HEK293 (cell line): Measurements from ENCODE around the gene CLIC2.
"Not testable (repeated sequence)": the region's sequence is repeated elsewhere in the genome, so short reads cannot be mapped to it uniquely, and the experiment has no call there.

Source experiments
- CTCF ChIA-PET: fragments of 350-600 bp; formaldehyde crosslinking; extraction: SDS; loops from one replicate; lab custom pipeline; 2021; ENCODE audit warnings: antibody characterized with exemption; lab: Yijun Ruan, JAX
- POLR2A ChIA-PET: fragments of 300-600 bp; formaldehyde crosslinking; extraction: SDS; loops from one replicate; lab custom pipeline; 2020; ENCODE audit warnings: antibody characterized with exemption, inconsistent platforms; lab: Yijun Ruan, JAX
- H3K27ac ChIP-seq: fragments of 200-500 bp; sonication (Bioruptor generic); 2 replicates; pipeline ENCODE4 v1.5.1; 2014; ENCODE audit warnings: low read depth, low read length, control low read depth, inconsistent platforms; ENCODE audit errors: extremely low read depth
- H3K36me3 ChIP-seq, 2 experiments: fragments of 200-500 bp in 1 of 2; sonication (Bioruptor generic) in 1 of 2; 1 replicate in 1 of 2; 2 replicates in 1 of 2; pipeline ENCODE4 v1.5.1; 2014 to 2017; ENCODE audit warnings: inconsistent platforms in 2 of 2, low read length in 2 of 2; ENCODE audit not compliant: control insufficient read depth in 2 of 2, insufficient read depth in 1 of 2
- H3K4me1 ChIP-seq: fragments of 200-500 bp; sonication (Bioruptor generic); 2 replicates; pipeline ENCODE4 v1.5.1; 2014; ENCODE audit warnings: mild to moderate bottlenecking, low read length, inconsistent platforms; ENCODE audit not compliant: control insufficient read depth, insufficient read depth
- H3K4me3 ChIP-seq: 2 replicates; pipeline ENCODE4 v1.5.1; 2011; ENCODE audit warnings: low read depth, mild to moderate bottlenecking, control low read depth, low read length, moderate library complexity
- H3K9me3 ChIP-seq: fragments of 200-500 bp; sonication (Bioruptor generic); 2 replicates; pipeline ENCODE4 v1.5.1; 2014; ENCODE audit warnings: low read depth, low read length, inconsistent platforms; ENCODE audit not compliant: control insufficient read depth, insufficient read depth
- KLF16 ChIP-seq: fragments of 450-650 bp; formaldehyde crosslinking; IDR thresholded peaks from 2 replicates; pipeline ENCODE4 v1.5.1; 2017; ENCODE audit warnings: missing biosample characterization, missing genetic modification characterization
- OVOL3 ChIP-seq: fragments of 450-650 bp; formaldehyde crosslinking; IDR thresholded peaks from 2 replicates; pipeline ENCODE4 v1.5.1; 2016; ENCODE audit warnings: missing biosample characterization, missing genetic modification characterization
- SCRT1 ChIP-seq: fragments of 450-650 bp; formaldehyde crosslinking; IDR thresholded peaks from 2 replicates; pipeline ENCODE4 v1.5.1; 2016; ENCODE audit warnings: missing biosample characterization, missing genetic modification characterization, borderline replicate concordance
- SP2 ChIP-seq: fragments of 450-650 bp; formaldehyde crosslinking; IDR thresholded peaks from 2 replicates; pipeline ENCODE4 v1.5.1; 2016; ENCODE audit warnings: missing biosample characterization, missing genetic modification characterization
- ZBTB6 ChIP-seq: fragments of 450-650 bp; formaldehyde crosslinking; IDR thresholded peaks from 2 replicates; pipeline ENCODE4 v1.5.1; 2017; ENCODE audit warnings: missing biosample characterization, missing genetic modification characterization
- ZBTB7A ChIP-seq: fragments of 450-650 bp; formaldehyde crosslinking; IDR thresholded peaks from 2 replicates; pipeline ENCODE4 v1.5.1; 2016; ENCODE audit warnings: low read depth, missing biosample characterization, missing genetic modification characterization
- ZNF148 ChIP-seq: fragments of 450-650 bp; formaldehyde crosslinking; IDR thresholded peaks from 2 replicates; pipeline ENCODE4 v1.5.0; 2017; ENCODE audit warnings: missing biosample characterization, missing genetic modification characterization, borderline replicate concordance
- ZNF26 ChIP-seq: fragments of 450-650 bp; formaldehyde crosslinking; IDR thresholded peaks from 2 replicates; pipeline ENCODE4 v1.5.1; 2016; ENCODE audit warnings: missing biosample characterization, missing genetic modification characterization
- ZNF707 ChIP-seq: fragments of 450-650 bp; formaldehyde crosslinking; IDR thresholded peaks from 2 replicates; pipeline ENCODE4 v1.5.1; 2016; ENCODE audit warnings: missing biosample characterization, missing genetic modification characterization
- TF ChIP-seq, protein P1 (sequence below): fragments of 450-650 bp; formaldehyde crosslinking; IDR thresholded peaks from 2 replicates; pipeline ENCODE4 v1.5.1; 2016; ENCODE audit warnings: missing biosample characterization, missing genetic modification characterization

Gene CLIC2

DNA sequence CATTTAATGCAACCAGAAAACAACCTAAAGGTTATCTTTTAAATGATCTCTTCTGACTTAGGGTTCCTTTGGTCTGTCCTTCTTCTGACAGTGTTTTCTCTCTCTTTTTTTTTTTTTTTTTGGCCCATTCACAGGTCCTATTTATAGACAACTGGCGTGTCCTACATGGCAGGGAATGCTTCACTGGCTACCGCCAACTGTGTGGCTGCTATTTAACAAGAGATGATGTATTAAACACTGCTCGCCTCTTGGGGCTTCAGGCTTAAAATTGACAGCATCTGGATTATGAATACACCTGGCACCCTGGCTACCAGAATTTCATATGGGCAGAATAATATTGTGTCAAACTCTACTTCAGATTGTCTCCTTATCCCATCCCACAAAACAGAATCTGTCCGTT lies 15.0 kb upstream of the CLIC2 start:
- H3K9me3 ChIP-seq, POLR2A ChIA-PET, H3K27ac ChIP-seq, H3K4me1 ChIP-seq, H3K4me3 ChIP-seq, H3K36me3 ChIP-seq, CTCF ChIA-PET: not testable (repeated sequence)

DNA sequence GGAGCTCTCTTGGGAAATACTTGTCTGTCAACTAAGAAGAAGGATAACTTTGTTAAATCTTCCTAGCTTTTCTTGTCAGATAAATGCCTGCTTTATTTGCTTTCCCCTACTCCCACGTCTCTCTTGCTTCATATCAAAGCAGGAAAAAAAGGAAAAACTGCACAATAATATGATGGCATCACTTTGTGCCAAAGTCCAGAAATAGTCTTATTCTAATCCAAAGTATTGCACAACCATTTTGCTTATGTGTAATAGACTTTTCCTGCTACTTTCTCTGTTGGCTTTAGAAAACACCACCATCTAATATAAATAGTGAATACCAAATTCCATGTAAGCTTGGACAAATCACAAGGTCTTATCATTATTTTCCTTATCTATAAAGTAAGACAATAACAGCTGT lies 11.3 kb upstream of the CLIC2 start:
- H3K9me3 ChIP-seq, H3K36me3 ChIP-seq, H3K4me1 ChIP-seq, POLR2A ChIA-PET, CTCF ChIA-PET, H3K4me3 ChIP-seq, H3K27ac ChIP-seq: not testable (repeated sequence)

DNA sequence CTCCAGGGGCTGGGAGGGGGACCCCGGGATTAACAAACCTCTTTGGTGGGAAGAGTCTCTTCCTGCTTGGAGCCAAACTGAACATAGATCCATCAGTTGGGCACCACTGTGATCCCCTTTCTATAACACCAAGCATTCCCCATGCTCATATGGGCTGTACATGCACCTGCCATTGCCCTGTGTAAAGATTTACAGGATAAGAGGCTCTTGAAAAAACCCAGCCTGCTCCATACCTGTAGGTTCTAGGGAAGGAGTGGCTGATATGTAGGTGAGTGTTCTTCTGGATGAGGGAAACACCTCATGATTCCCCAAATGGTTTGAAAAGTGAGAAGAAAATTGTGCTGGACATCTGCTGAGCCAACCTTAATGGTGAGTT lies 911 bp upstream of the CLIC2 start:
- H3K4me3 ChIP-seq, H3K4me1 ChIP-seq, POLR2A ChIA-PET, CTCF ChIA-PET, H3K36me3 ChIP-seq, H3K9me3 ChIP-seq, H3K27ac ChIP-seq: not testable (repeated sequence)

GRCh38 chrX:155333544-155334100 lies 792 bp downstream of the CLIC2 start:
- H3K27ac ChIP-seq, result no peak overlapping the region
- H3K36me3 ChIP-seq, result no peaks in the 10 kb centered on the region
- H3K9me3 ChIP-seq, result no peaks in the 10 kb centered on the region
- TF ChIP-seq ZNF707 (tag by site-specific recombination), result no peak
- TF ChIP-seq ZBTB6 (tag by site-specific recombination), result no peak
- TF ChIP-seq KLF16 (tag by site-specific recombination), result no peak
- TF ChIP-seq ZNF148 (tag by site-specific recombination), result no peak
- TF ChIP-seq OVOL3, result no peak
- TF ChIP-seq, protein P1, sequence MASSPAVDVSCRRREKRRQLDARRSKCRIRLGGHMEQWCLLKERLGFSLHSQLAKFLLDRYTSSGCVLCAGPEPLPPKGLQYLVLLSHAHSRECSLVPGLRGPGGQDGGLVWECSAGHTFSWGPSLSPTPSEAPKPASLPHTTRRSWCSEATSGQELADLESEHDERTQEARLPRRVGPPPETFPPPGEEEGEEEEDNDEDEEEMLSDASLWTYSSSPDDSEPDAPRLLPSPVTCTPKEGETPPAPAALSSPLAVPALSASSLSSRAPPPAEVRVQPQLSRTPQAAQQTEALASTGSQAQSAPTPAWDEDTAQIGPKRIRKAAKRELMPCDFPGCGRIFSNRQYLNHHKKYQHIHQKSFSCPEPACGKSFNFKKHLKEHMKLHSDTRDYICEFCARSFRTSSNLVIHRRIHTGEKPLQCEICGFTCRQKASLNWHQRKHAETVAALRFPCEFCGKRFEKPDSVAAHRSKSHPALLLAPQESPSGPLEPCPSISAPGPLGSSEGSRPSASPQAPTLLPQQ (tag by site-specific recombination), result no peak
- TF ChIP-seq ZBTB7A (tag by site-specific recombination), result no peak
- no peak for TF ChIP-seq ZNF26 (tag by site-specific recombination)
- no peak for TF ChIP-seq SCRT1 (tag by site-specific recombination)
- TF ChIP-seq SP2 (tag by site-specific recombination), result no peak
- POLR2A ChIA-PET, result no interaction called here
- H3K4me3 ChIP-seq, result no peak overlapping the region
- CTCF ChIA-PET, result interaction anchor here (0.6 kb wide), 1 partner anchor 12 kb away, joined by 3 read pairs; no protein-coding TSS in a partner anchor
- H3K4me1 ChIP-seq, result no peaks in the 10 kb centered on the region
